Gastrocnemius medialis (tissue), 4 donors: ENCODE results near the gene ASPG.

Experiments used
- CTCF ChIP-seq, 5 experiments: fragments of 450-650 bp in 3 of 5; fragments of 200-600 bp in 2 of 5; sonication (generic) in 2 of 5; IDR thresholded peaks in 4 of 5; conservative IDR thresholded peaks in 1 of 5; 1 replicate in 4 of 5; 2 replicates in 1 of 5; pipeline ENCODE4 v1.5.1; 2016 to 2019; ENCODE audit warnings: antibody characterized with exemption in 5 of 5, mild to moderate bottlenecking in 3 of 5, moderate library complexity in 3 of 5
- POLR2A ChIP-seq, 2 donors: fragments of 450-650 bp; IDR thresholded peaks; one replicate each; pipeline ENCODE4 v1.6.1; 2017; ENCODE audit warnings: antibody characterized with exemption in 2 of 2, mild to moderate bottlenecking in 2 of 2, moderate library complexity in 2 of 2

- TF ChIP-seq CTCF (IDR thresholded peaks at IDR 0.05 in 4 of 5, conservative IDR thresholded peaks at IDR 0.05 in 1 of 5) (peak; percentile 14 to 54 (median 46)), POLR2A (IDR thresholded peaks at IDR 0.05) (no peak)
Observed at GRCh38 chr14:104130974-104131651, 45.6 kb downstream of the ASPG start.
